ENCODE measurements around the gene PDE7B. TPM values are rescaled to one million over a fixed set of nuclear protein-coding genes. Genes with fewer than 3 reads are reported as not detected.

The PDE7B gene
- total and polyA plus RNA-seq, 2 of the 4 experiments (the other 2 are of a cell fraction): 7.8 to 12.4 TPM

DNA sequence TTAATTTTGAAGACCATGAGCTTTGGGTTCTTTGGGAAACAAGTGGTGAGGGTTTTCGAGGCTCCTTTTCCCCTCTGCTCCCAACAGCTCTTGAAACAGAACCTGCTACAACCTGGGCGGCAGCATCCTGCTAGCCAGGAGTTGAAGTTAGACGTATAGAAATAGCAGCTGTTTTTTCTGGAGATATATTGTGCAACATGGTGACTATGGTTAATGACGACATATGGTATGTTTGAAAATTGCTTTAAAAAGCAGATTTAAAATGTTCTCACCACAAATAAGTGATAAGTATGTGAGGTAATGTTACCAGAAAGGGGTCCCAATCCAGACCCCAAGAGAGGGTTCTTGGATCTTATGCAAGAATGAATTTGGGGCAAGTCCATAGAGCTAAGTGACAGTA lies 138.9 kb downstream of the PDE7B start:
- no peak overlapping the region for H2BK20ac ChIP-seq (ENCODE audit: low read depth, low read length)
- no peaks in the 10 kb centered on the region; the same call in 1 of the 2 replicates for H3K36me3 ChIP-seq (ENCODE audit: control insufficient read depth, insufficient read depth, low read length)
- no peak for DNase-seq
- H2BK5ac ChIP-seq (ENCODE audit: low read depth, low read length, poor library complexity, severe bottlenecking): no peak overlapping the region
- no peak overlapping the region for H3K14ac ChIP-seq (replicated peaks; ENCODE audit: low read depth, low read length)
- H2AFZ ChIP-seq (replicated peaks; ENCODE audit: low read length, poor library complexity): no peak overlapping the region
- no TSS peak for BruUV-seq (replicated peaks)
- H3K18ac ChIP-seq (ENCODE audit: low read depth, low read length): no peak overlapping the region
- 0 out of 2 replicates have a peak, but pooled peaks cover 2% of the 10 kb centered on the region for H3K9me1 ChIP-seq (ENCODE audit: insufficient read depth, low read length)
- no peaks in the 10 kb centered on the region for H4K20me1 ChIP-seq (ENCODE audit: insufficient read depth, low read length)
- no peak overlapping the region for H3K4me3 ChIP-seq (ENCODE audit: insufficient read depth, low read depth, low read length)
- no peak overlapping the region for H3K27ac ChIP-seq (ENCODE audit: insufficient read depth, low read length)
- WGBS, 2 experiments (ENCODE audit: extremely low coverage in 2 of 2, insufficient read length in 1 of 2): no CpG with 5 or more reads among the region's 4 CpGs
- H3K4me1 ChIP-seq (ENCODE audit: control insufficient read depth, insufficient read depth, low read length): peaks cover 6% of the 10 kb centered on the region
- H2BK120ac ChIP-seq (ENCODE audit: low read depth, low read length): no peak overlapping the region
- no peak overlapping the region for H2AK5ac ChIP-seq (ENCODE audit: low read depth, low read length)
- H3K4me2 ChIP-seq (ENCODE audit: low read depth, low read length): no peak overlapping the region
- no peak overlapping the region for H3K56ac ChIP-seq (ENCODE audit: extremely low read depth, insufficient read depth, low read length)
- no peak overlapping the region for H2AK9ac ChIP-seq (replicated peaks; ENCODE audit: low read depth, low read length, poor library complexity)
- H3K4ac ChIP-seq (ENCODE audit: low read depth, low read length): no peak overlapping the region
- TF ChIP-seq CEBPB (IDR thresholded peaks at IDR 0.05; ENCODE audit: low read depth, low read length) (peak; percentile 72), MAFK (IDR thresholded peaks at IDR 0.05; ENCODE audit: low read depth, low read length) (no peak)
- no peak for ATAC-seq (ENCODE audit: low read depth)
- CTCF ChIA-PET: no interaction called here
- no peaks in the 10 kb centered on the region for H3K27me3 ChIP-seq (ENCODE audit: control insufficient read depth, insufficient read depth, low read length)
- POLR2A ChIA-PET (ENCODE audit: unreplicated experiment): no interaction called here
- no peaks in the 10 kb centered on the region for H3K9me3 ChIP-seq (ENCODE audit: control insufficient read depth, insufficient read depth, low read length)
- dilution Hi-C loops (cut with HindIII; ENCODE audit: low sequenced_read_pairs, unreplicated experiment): no loop called here
- H3K79me1 ChIP-seq (ENCODE audit: low read depth in 1 of 2, low read length in 2 of 2): peaks cover 12 to 29% of the 10 kb centered on the region in 2 experiments; a peak in 3 of 4 replicates
- no peak overlapping the region for H4K91ac ChIP-seq (ENCODE audit: insufficient read depth, low read depth, low read length)
- in situ Hi-C loops (cut with MboI; ENCODE audit: low sequenced_read_pairs): no loop called here
- H3K9ac ChIP-seq (ENCODE audit: low read depth, low read length): no peak overlapping the region
- H2BK15ac ChIP-seq (ENCODE audit: low read depth, low read length): no peak overlapping the region
- H4K5ac ChIP-seq (ENCODE audit: low read depth, low read length): no peak overlapping the region
- H3K23ac ChIP-seq (ENCODE audit: low read depth, low read length): no peak overlapping the region
- H4K8ac ChIP-seq (ENCODE audit: low read depth in 2 of 2, low read length in 2 of 2): no peak overlapping the region
- intact Hi-C loops (cut with micrococcal nuclease): no loop called here
